Panc1 (cell line): Measurements from ENCODE around the gene PIGBOS1. TPM values are rescaled to one million over a fixed set of nuclear protein-coding genes. Genes with fewer than 3 reads are reported as not detected.

ENCODE experiments used
- ATAC-seq: fragments of 200-7000 bp; cut with Tn5 transposase; 2 replicates; pipeline ENCODE4 v1.9.1; 2020; ENCODE audit warnings: mild to moderate bottlenecking, moderate library complexity
- BruUV-seq: library from RNA; stranded (reverse); fragments of 400-500 nt; replicated peaks from 2 replicates; lab custom pipeline; 2021; lab: Mats Ljungman, UMichigan
- CTCF ChIA-PET: fragments of 300-600 bp; sonication (Branson Sonifier 250); formaldehyde crosslinking; loops from one replicate; lab custom pipeline; 2022; ENCODE audit warnings: antibody characterized with exemption; lab: Charles Lee
- POLR2A ChIA-PET: fragments of 300-600 bp; sonication (Branson Sonifier 250); formaldehyde crosslinking; loops from one replicate; lab custom pipeline; 2022; ENCODE audit warnings: antibody characterized with exemption; lab: Charles Lee
- DNase-seq: peaks from one replicate; pipeline ENCODE4 v3.0.0-alpha.2; 2010; ENCODE audit warnings: low read depth, low spot score
- H3K27ac ChIP-seq: 2 replicates; pipeline ENCODE4 v1.5.1; 2011; ENCODE audit warnings: mild to moderate bottlenecking, low read length, inconsistent platforms
- H3K27me3 ChIP-seq: fragments of 200-500 bp; sonication (Bioruptor generic); 2 replicates; pipeline ENCODE4 v1.6.0; 2014; ENCODE audit warnings: low read length, inconsistent platforms; ENCODE audit not compliant: control insufficient read depth, insufficient read depth
- H3K36me3 ChIP-seq: fragments of 200-500 bp; sonication (Bioruptor generic); 2 replicates; pipeline ENCODE4 v1.5.1; 2014; ENCODE audit warnings: inconsistent platforms, mild to moderate bottlenecking, low read length, moderate library complexity; ENCODE audit not compliant: control insufficient read depth, insufficient read depth
- H3K4me1 ChIP-seq: 2 replicates; pipeline ENCODE4 v1.5.1; 2011; ENCODE audit warnings: inconsistent platforms, mild to moderate bottlenecking, low read length, moderate library complexity; ENCODE audit not compliant: control insufficient read depth, insufficient read depth
- H3K4me3 ChIP-seq, 2 experiments: 2 replicates each; pipeline ENCODE4 v1.5.1; 2011 to 2012; ENCODE audit warnings: low read depth in 2 of 2, low read length in 2 of 2, mild to moderate bottlenecking in 2 of 2, inconsistent platforms in 1 of 2, moderate library complexity in 1 of 2
- H3K9me3 ChIP-seq: fragments of 200-500 bp; sonication (Bioruptor generic); 2 replicates; pipeline ENCODE4 v1.5.1; 2014; ENCODE audit warnings: low read depth, mild to moderate bottlenecking, inconsistent platforms, low read length, moderate library complexity; ENCODE audit not compliant: control insufficient read depth, insufficient read depth
- POLR2AphosphoS5 ChIP-seq: IDR thresholded peaks from 2 replicates; pipeline ENCODE4 v1.6.1; 2012; ENCODE audit warnings: mild to moderate bottlenecking, low read depth, low read length, moderate library complexity
- SIN3A ChIP-seq: IDR thresholded peaks from 2 replicates; pipeline ENCODE4 v1.6.1; 2012; ENCODE audit warnings: low read depth, mild to moderate bottlenecking, low read length, moderate library complexity, borderline replicate concordance; ENCODE audit not compliant: insufficient read depth
- TCF7L2 ChIP-seq: IDR thresholded peaks from 2 replicates; pipeline ENCODE4 v1.6.1; 2011; ENCODE audit warnings: mild to moderate bottlenecking, low read depth, low read length, inconsistent platforms
- in situ Hi-C: cut with HindIII; loops from 2 replicates; pipeline ENCODE4 v1.10.0; 2016; ENCODE audit warnings: low sequenced_read_pairs, low pct_unique_long_range_greater_than_20kb
- intact Hi-C: fragments of 100-400 bp; cut with micrococcal nuclease; formaldehyde crosslinking; loops from one replicate; pipeline ENCODE4 v1.10.0; 2022; ENCODE audit not compliant: unreplicated experiment
- total RNA-seq: library from RNA; stranded (reverse); gene quantifications from one replicate; pipeline ENCODE4 v1.2.1, GENCODE V29; 2021; ENCODE audit not compliant: unreplicated experiment
- TF ChIP-seq, protein P1 (sequence below): fragments of 450-650 bp; IDR thresholded peaks from 2 replicates; pipeline ENCODE4 v1.5.1; 2017; ENCODE audit warnings: mild to moderate bottlenecking
- TF ChIP-seq, protein P2 (sequence below), 2 experiments: IDR thresholded peaks; 2 replicates each; pipeline ENCODE4 v1.6.1; 2011 to 2012; ENCODE audit warnings: low read depth in 2 of 2, control low read depth in 1 of 2, low read length in 1 of 2, mild to moderate bottlenecking in 1 of 2, moderate library complexity in 1 of 2; ENCODE audit not compliant: insufficient read depth in 1 of 2

PIGBOS1 gene
- total RNA-seq, 1 experiment from 2014 or later = 13.4 TPM

DNA sequence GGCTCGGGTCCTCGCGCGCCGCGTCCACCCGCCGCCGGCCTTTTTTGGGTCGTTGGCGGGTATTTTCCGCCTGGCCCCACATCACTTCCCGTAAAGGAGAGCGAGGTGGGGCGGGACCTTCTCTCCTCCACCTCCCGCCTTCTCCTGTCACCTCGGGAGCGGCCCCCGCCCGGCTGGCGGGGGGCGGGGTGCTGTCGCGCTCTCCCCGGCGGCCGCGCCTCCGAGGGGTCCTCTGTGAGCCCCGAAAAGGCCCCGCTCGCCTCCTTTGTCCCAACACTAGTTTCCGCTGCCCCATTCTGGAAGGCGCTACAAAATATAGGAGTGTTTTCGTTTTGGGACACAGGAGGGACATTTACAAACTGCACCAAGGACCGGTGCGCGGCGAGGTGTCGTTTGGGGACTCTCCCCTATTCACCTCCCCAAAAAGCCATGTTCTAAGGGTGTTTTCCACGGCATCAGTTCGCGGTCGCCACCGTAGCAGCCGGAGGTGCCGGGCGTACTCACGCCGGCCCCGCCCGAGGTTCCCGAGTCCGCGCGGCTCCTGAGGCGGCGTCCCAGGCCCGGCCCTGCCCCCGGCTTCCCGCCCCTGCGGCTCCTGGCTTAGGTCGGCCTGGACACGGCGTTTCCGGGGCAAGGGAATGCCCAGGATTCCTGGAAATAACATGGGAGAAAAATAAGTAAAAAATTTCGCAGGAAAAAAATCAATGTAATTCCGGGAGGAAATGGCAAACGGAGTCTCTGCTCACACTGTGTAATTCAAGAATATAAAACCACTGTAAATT is 29.0 kb downstream of the PIGBOS1 start, which contains the start of gene RAB27A:
TSS of gene RAB27A (minus strand) at position 68 of the 782 bp plus-strand sequence. CDS start 54,879 bp downstream, outside the sequence.
- peak within 1 kb of the TSS; percentile 69 to 93 for H3K4me3 ChIP-seq
- peaks cover 4% of the 10 kb centered on the region; the same call in 1 of the 2 replicates for H3K4me1 ChIP-seq
- ChIA-PET CTCF (no interaction called here), POLR2A (no interaction called here)
- BruUV-seq = no TSS peak
- H3K27me3 ChIP-seq = no peaks in the 10 kb centered on the region
- no peaks in the 10 kb centered on the region for H3K36me3 ChIP-seq
- no peak for DNase-seq
- ATAC-seq = peak; percentile 94
- in situ Hi-C loops (no loop called here), intact Hi-C loops (loop anchor here (1.0 kb wide), 1 partner anchor 73 kb away; no protein-coding TSS in a partner anchor)
- no peaks in the 10 kb centered on the region for H3K9me3 ChIP-seq
- TF ChIP-seq, protein P1, sequence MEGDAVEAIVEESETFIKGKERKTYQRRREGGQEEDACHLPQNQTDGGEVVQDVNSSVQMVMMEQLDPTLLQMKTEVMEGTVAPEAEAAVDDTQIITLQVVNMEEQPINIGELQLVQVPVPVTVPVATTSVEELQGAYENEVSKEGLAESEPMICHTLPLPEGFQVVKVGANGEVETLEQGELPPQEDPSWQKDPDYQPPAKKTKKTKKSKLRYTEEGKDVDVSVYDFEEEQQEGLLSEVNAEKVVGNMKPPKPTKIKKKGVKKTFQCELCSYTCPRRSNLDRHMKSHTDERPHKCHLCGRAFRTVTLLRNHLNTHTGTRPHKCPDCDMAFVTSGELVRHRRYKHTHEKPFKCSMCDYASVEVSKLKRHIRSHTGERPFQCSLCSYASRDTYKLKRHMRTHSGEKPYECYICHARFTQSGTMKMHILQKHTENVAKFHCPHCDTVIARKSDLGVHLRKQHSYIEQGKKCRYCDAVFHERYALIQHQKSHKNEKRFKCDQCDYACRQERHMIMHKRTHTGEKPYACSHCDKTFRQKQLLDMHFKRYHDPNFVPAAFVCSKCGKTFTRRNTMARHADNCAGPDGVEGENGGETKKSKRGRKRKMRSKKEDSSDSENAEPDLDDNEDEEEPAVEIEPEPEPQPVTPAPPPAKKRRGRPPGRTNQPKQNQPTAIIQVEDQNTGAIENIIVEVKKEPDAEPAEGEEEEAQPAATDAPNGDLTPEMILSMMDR = no peak
- TF ChIP-seq TCF7L2 = no peak
- 0 out of 2 replicates have a peak, but pooled peaks have one; percentile 13 for TF ChIP-seq SIN3A
- H3K27ac ChIP-seq = peak within 1 kb of the TSS; percentile 34; the same call in 1 of the 2 replicates

GRCh38 chr15:55289011-55289745 is 29.7 kb downstream of the PIGBOS1 start:
- peak; percentile 49 for ATAC-seq
- ChIA-PET POLR2A (no interaction called here), CTCF (no interaction called here)
- DNase-seq = no peak
- Histone ChIP-seq H3K27me3 (no peaks in the 10 kb centered on the region), H3K9me3 (no peaks in the 10 kb centered on the region), H3K4me1 (peaks cover 4% of the 10 kb centered on the region; the same call in 1 of the 2 replicates), H3K27ac (no peak overlapping the region; the same call in 1 of the 2 replicates), H3K4me3 (peak overlapping the region; percentile 69 to 93), H3K36me3 (no peaks in the 10 kb centered on the region)
- TF ChIP-seq SIN3A = 0 out of 2 replicates have a peak, but pooled peaks have one; percentile 17
- TF ChIP-seq TCF7L2 = no peak
- BruUV-seq = no TSS peak
- intact Hi-C loops (no loop called here), in situ Hi-C loops (no loop called here)

DNA sequence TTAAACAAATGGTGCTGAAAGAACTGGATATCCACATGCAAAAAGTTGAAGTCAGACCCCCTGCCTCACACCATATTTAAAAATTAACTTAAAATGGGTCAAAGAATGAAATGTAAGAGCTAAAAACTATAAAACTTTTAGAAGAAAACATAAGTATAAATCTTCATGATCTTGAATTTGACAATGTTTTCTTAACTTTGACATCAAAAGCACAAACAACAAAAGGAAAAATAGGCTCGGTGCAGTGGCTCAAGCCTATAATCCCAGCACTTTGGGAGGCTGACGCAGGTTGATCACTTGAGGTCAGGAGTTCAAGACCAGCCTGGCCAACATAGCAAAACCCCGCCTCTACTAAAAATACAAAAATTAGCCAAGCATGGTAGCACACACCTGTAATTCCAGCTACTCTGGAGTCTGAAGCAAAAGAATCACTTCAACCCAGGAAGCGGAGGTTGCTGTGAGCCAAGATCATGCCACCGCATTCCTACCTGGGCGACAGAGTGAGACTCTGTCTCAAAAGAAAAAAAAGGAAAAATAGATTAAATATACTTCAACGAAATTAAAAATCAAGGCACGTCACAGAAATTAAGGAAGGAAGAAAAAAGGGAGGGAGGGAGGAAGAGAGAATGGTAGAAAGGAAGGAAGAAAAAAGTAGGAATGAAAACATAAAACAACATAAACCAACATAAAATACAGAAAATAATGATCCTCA is 30.8 kb downstream of the PIGBOS1 start:
- POLR2A ChIA-PET = interaction anchor here (0.6 kb wide), 1 partner anchor 43 kb away, joined by 3 read pairs; no protein-coding TSS in a partner anchor
- in situ Hi-C loops = no loop called here
- intact Hi-C loops = no loop called here

More for the DNA sequence above, 30.8 kb downstream of the PIGBOS1 start:
- BruUV-seq = TSS peak; percentile 71
- TF ChIP-seq TCF7L2 = no peak
- no peak for TF ChIP-seq POLR2AphosphoS5
- TF ChIP-seq, protein P2, sequence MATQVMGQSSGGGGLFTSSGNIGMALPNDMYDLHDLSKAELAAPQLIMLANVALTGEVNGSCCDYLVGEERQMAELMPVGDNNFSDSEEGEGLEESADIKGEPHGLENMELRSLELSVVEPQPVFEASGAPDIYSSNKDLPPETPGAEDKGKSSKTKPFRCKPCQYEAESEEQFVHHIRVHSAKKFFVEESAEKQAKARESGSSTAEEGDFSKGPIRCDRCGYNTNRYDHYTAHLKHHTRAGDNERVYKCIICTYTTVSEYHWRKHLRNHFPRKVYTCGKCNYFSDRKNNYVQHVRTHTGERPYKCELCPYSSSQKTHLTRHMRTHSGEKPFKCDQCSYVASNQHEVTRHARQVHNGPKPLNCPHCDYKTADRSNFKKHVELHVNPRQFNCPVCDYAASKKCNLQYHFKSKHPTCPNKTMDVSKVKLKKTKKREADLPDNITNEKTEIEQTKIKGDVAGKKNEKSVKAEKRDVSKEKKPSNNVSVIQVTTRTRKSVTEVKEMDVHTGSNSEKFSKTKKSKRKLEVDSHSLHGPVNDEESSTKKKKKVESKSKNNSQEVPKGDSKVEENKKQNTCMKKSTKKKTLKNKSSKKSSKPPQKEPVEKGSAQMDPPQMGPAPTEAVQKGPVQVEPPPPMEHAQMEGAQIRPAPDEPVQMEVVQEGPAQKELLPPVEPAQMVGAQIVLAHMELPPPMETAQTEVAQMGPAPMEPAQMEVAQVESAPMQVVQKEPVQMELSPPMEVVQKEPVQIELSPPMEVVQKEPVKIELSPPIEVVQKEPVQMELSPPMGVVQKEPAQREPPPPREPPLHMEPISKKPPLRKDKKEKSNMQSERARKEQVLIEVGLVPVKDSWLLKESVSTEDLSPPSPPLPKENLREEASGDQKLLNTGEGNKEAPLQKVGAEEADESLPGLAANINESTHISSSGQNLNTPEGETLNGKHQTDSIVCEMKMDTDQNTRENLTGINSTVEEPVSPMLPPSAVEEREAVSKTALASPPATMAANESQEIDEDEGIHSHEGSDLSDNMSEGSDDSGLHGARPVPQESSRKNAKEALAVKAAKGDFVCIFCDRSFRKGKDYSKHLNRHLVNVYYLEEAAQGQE (IDR thresholded peaks at IDR 0.05; ENCODE audit: insufficient read depth in 1 of 2, low read depth in 2 of 2, low read length in 1 of 2) = no peak
- TF ChIP-seq, protein P1 = no peak
- TF ChIP-seq SIN3A = no peak
- Histone ChIP-seq H3K27ac (no peak overlapping the region), H3K27me3 (no peaks in the 10 kb centered on the region), H3K4me1 (peaks cover 4% of the 10 kb centered on the region; the same call in 1 of the 2 replicates), H3K9me3 (no peaks in the 10 kb centered on the region), H3K36me3 (no peaks in the 10 kb centered on the region), H3K4me3 (no peak overlapping the region)
- no peak for DNase-seq
- CTCF ChIA-PET = no interaction called here
- no peak for ATAC-seq
